Activated B cell treated with CpG ODN at 0.5 μM for 24 hours (primary cell): ENCODE measurements around the gene ATG14. TPM values are rescaled to one million over a fixed set of nuclear protein-coding genes. Genes with fewer than 3 reads are reported as not detected.

Source experiments
- ATAC-seq: fragments of 200-7000 bp; cut with Tn5 transposase; one replicate; pipeline ENCODE4 v1.10.0; 2021; ENCODE audit warnings: low read depth, mild to moderate bottlenecking, moderate library complexity
- CTCF ChIA-PET: fragments of 350-600 bp; sonication (Branson Sonifier 250); formaldehyde crosslinking; loops from one replicate; lab custom pipeline; 2021; ENCODE audit warnings: antibody characterized with exemption; lab: Charles Lee
- POLR2A ChIA-PET: fragments of 350-600 bp; sonication (Branson Sonifier 250); formaldehyde crosslinking; loops from one replicate; lab custom pipeline; 2021; ENCODE audit warnings: antibody characterized with exemption; lab: Charles Lee
- DNase-seq: peaks from one replicate; pipeline ENCODE4 v3.0.0; 2022
- H3K27ac Mint-ChIP-seq: one replicate; pipeline ENCODE4 v1.8.0; 2020; ENCODE audit warnings: mixed read lengths
- H3K27me3 Mint-ChIP-seq: one replicate; pipeline ENCODE4 v1.8.0; 2021; ENCODE audit warnings: mixed read lengths
- H3K36me3 Mint-ChIP-seq: one replicate; pipeline ENCODE4 v1.8.0; 2021; ENCODE audit warnings: low read depth, mixed read lengths
- H3K4me1 Mint-ChIP-seq: one replicate; pipeline ENCODE4 v1.8.0; 2021; ENCODE audit warnings: mixed read lengths
- H3K4me3 Mint-ChIP-seq: one replicate; pipeline ENCODE4 v1.8.0; 2020; ENCODE audit warnings: mild to moderate bottlenecking, mixed read lengths
- H3K9me3 Mint-ChIP-seq: one replicate; pipeline ENCODE4 v1.8.0; 2020; ENCODE audit warnings: mixed read lengths
- intact Hi-C: fragments of 100-400 bp; cut with micrococcal nuclease; formaldehyde crosslinking; loops from one replicate; pipeline ENCODE4 v1.15.1; 2024
- total RNA-seq: library from RNA; stranded (reverse); gene quantifications from 2 replicates; pipeline ENCODE4 v1.2.3, GENCODE V29; 2022
- TF ChIP-seq, protein P1 (sequence below): fragments of 200-600 bp; IDR thresholded peaks from one replicate; pipeline ENCODE4 v1.8.0; 2022; ENCODE audit warnings: antibody characterized with exemption, mild to moderate bottlenecking

Gene ATG14
- total RNA-seq, 1 donor from 2014 or later: 12.1 TPM

DNA sequence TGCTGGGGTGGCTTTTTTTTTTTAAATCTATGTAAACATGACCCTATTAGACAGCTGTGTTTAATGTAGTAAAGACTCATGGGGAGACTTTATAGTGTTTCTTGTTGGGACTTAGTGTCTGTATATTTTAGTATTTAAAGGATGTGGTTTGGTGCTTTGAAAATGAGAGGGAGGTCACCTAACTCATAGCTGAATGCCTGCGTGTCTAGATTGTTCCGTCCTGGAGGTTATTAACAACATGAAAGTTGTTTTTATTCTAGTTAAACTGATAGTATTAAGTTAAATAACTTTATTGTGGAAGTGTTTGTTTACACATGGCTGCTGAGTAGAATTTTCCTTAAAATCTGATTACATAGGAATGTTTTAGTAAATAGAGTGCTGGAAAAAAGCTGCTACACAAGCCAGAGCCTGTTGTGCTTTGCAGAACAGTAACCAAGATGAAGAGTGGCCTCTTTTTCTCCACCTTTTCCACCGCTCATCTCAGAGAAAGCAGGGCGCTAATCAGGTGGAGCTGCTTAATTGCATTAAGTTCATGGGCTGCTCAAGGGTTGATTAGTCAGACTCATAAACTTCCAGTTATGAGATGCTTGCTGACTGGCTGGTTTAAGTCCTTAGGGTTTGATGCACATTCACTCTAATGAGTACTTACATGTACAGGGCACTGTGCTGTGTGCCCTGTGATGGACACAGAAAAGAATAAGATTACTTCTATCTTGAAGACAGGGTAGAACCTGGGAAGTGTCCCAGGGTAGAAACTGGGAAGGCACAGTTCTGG, 77.7 kb downstream of the ATG14 start:
- H3K4me1 Mint-ChIP-seq: peaks cover 48% of the 10 kb centered on the region
- intact Hi-C loops: loop anchor here (1.0 kb wide), 1 partner anchor 15 kb away; no protein-coding TSS in a partner anchor

DNA sequence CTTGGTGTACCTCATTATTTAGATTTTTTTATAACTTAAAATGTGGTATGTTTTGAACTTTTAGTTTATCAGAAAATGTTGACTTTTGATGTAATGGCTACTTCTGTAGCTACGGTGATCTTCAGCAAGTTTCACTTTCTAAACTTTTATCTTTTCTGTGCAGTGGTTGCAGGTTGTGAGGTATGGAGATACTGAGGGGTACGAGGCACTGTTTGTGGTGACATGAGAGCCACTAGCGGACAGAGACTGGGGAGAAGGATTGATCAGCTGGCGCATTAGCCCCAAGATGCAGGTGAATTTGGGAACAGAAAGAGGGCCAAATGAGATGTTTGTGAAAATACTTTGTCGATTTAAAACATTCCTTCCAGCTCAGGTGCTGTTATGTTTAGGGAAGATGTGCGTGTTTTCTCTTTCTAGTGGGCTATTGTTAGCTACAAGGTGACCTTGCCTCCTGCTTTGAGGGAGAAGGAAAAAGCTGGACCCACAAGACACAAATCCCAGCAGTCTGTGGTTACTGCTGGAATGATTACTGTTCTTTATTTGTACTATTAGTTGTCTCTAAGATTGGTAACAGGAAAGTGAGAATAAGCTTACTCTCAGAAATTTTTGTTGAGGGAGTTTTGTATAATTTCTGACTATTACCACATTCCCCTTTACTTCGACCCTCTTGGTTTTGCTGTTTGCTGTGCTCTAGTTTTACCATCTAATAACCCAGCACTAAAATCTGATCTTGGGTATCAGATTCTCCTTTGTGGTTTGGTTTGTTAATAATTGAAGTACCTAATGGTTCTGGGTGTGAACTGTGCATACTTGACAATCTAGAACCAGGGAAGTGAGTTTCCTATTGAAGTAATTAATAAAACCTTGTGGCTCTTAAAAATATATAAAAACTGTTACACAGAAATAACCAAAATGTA, 78.7 kb downstream of the ATG14 start:
- peak; percentile 18 for ATAC-seq
- Mint-ChIP-seq H3K27me3 (no peaks in the 10 kb centered on the region), H3K4me3 (peak overlapping the region; percentile 69), H3K4me1 (peaks cover 57% of the 10 kb centered on the region), H3K36me3 (peaks cover 3% of the 10 kb centered on the region), H3K9me3 (no peaks in the 10 kb centered on the region), H3K27ac (peak overlapping the region; percentile 62)
- ChIA-PET CTCF (interaction anchor here (0.8 to 1.0 kb wide), 2 partner anchors 21 to 62 kb away, joined by 3 read pairs; no protein-coding TSS in a partner anchor), POLR2A (no interaction called here)
- TF ChIP-seq, protein P1, sequence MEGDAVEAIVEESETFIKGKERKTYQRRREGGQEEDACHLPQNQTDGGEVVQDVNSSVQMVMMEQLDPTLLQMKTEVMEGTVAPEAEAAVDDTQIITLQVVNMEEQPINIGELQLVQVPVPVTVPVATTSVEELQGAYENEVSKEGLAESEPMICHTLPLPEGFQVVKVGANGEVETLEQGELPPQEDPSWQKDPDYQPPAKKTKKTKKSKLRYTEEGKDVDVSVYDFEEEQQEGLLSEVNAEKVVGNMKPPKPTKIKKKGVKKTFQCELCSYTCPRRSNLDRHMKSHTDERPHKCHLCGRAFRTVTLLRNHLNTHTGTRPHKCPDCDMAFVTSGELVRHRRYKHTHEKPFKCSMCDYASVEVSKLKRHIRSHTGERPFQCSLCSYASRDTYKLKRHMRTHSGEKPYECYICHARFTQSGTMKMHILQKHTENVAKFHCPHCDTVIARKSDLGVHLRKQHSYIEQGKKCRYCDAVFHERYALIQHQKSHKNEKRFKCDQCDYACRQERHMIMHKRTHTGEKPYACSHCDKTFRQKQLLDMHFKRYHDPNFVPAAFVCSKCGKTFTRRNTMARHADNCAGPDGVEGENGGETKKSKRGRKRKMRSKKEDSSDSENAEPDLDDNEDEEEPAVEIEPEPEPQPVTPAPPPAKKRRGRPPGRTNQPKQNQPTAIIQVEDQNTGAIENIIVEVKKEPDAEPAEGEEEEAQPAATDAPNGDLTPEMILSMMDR: no peak
- no peak for DNase-seq
- intact Hi-C loops: loop anchor here (1.0 kb wide), 1 partner anchor 16 kb away; no protein-coding TSS in a partner anchor

More for the DNA sequence above, 77.7 kb downstream of the ATG14 start:
- no peaks in the 10 kb centered on the region for H3K9me3 Mint-ChIP-seq
- ATAC-seq (peak; percentile 57), DNase-seq (no peak)
- TF ChIP-seq, protein P1: no peak
- H3K36me3 Mint-ChIP-seq: peaks cover 3% of the 10 kb centered on the region
- H3K27me3 Mint-ChIP-seq: no peaks in the 10 kb centered on the region
- POLR2A ChIA-PET: no interaction called here
- H3K4me3 Mint-ChIP-seq: peak overlapping the region; percentile 44
- peak overlapping the region; percentile 62 for H3K27ac Mint-ChIP-seq
- CTCF ChIA-PET: interaction anchor here (1.0 kb wide), 1 partner anchor 20 kb away, joined by 3 read pairs; no protein-coding TSS in a partner anchor

DNA sequence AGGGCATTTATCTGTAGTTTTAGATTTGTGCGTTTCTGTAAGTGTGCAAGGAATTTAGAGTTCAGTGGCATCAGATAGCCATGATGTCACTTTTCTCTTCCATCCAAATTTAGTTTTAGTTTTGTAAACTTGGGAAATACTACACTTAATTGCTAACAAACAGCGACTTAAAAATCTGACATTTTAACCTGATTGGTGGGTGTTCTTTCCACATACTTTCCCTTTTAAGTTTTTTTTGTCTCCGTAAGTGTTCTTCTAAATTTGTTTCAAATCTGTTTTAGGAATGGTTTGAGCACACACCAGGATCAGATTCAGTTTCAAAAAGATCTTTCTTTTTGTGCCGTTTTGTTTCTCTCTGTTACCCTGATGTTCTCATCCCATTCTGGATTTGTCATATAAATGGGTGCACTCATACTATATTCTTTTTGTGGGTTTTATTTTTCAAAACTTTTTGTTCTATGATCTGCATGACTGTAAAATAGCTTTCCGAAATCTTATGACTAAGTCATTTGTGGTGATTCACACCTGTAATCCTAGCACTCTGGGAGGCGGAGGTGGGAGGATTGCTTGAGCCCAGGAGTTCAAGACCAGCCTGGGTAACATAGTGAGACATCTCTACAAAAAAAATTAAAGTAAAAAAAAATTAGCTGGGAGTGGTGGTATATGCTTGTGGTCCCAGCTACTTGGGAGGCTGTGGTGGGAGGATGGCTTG, 81.5 kb downstream of the ATG14 start:
- ChIA-PET CTCF (no interaction called here), POLR2A (no interaction called here)
- TF ChIP-seq, protein P1: no peak
- H3K4me3 Mint-ChIP-seq: no peak overlapping the region
- intact Hi-C loops: loop anchor here (5.0 kb wide), 1 partner anchor 38 kb away; no protein-coding TSS in a partner anchor
- H3K27me3 Mint-ChIP-seq: no peaks in the 10 kb centered on the region
- peaks cover 70% of the 10 kb centered on the region for H3K4me1 Mint-ChIP-seq
- DNase-seq (no peak), ATAC-seq (no peak)
- no peaks in the 10 kb centered on the region for H3K36me3 Mint-ChIP-seq
- peaks cover 2% of the 10 kb centered on the region for H3K9me3 Mint-ChIP-seq
- H3K27ac Mint-ChIP-seq: no peak overlapping the region

DNA sequence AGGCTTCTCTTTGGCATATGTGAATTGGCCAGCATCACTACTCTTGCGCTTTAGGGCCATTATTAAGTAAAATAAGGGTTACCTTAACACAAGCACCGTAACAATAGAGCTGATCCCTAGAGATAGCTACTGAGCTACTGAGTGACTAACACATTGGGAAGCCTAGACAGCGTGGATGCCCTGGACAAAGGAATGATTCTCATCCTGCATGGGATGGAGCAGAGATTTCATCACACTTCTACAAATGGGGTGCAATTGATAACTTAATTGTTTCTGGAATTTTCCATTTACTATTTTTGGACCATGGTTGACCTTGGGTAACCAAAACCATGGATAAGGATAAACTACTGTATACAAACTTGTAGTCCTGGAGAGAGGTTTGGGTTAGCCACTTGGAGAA, 83.3 kb downstream of the ATG14 start:
- no peaks in the 10 kb centered on the region for H3K36me3 Mint-ChIP-seq
- H3K9me3 Mint-ChIP-seq: peaks cover 2% of the 10 kb centered on the region
- H3K27ac Mint-ChIP-seq: no peak overlapping the region
- no peaks in the 10 kb centered on the region for H3K27me3 Mint-ChIP-seq
- DNase-seq (no peak), ATAC-seq (no peak)
- POLR2A ChIA-PET: interaction anchor here (0.6 kb wide), 1 partner anchor 106 kb away, joined by 7 read pairs; no protein-coding TSS in a partner anchor
- peaks cover 54% of the 10 kb centered on the region for H3K4me1 Mint-ChIP-seq
- CTCF ChIA-PET: no interaction called here
- H3K4me3 Mint-ChIP-seq: no peak overlapping the region
- intact Hi-C loops: loop anchor here (5.0 kb wide), 1 partner anchor 36 kb away; no protein-coding TSS in a partner anchor
- TF ChIP-seq, protein P1: no peak
